HG03025 (cell line): Measurements from ENCODE around the gene SLC9A5.

Experiments used
- ATAC-seq: cut with Tn5 transposase; IDR thresholded peaks from one replicate; pipeline ENCODE4 v1.9.1; 2021; ENCODE audit warnings: mild to moderate bottlenecking, moderate library complexity; ENCODE audit not compliant: unreplicated experiment, low FRiP score

The SLC9A5 gene, protein sequence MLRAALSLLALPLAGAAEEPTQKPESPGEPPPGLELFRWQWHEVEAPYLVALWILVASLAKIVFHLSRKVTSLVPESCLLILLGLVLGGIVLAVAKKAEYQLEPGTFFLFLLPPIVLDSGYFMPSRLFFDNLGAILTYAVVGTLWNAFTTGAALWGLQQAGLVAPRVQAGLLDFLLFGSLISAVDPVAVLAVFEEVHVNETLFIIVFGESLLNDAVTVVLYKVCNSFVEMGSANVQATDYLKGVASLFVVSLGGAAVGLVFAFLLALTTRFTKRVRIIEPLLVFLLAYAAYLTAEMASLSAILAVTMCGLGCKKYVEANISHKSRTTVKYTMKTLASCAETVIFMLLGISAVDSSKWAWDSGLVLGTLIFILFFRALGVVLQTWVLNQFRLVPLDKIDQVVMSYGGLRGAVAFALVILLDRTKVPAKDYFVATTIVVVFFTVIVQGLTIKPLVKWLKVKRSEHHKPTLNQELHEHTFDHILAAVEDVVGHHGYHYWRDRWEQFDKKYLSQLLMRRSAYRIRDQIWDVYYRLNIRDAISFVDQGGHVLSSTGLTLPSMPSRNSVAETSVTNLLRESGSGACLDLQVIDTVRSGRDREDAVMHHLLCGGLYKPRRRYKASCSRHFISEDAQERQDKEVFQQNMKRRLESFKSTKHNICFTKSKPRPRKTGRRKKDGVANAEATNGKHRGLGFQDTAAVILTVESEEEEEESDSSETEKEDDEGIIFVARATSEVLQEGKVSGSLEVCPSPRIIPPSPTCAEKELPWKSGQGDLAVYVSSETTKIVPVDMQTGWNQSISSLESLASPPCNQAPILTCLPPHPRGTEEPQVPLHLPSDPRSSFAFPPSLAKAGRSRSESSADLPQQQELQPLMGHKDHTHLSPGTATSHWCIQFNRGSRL

DNA sequence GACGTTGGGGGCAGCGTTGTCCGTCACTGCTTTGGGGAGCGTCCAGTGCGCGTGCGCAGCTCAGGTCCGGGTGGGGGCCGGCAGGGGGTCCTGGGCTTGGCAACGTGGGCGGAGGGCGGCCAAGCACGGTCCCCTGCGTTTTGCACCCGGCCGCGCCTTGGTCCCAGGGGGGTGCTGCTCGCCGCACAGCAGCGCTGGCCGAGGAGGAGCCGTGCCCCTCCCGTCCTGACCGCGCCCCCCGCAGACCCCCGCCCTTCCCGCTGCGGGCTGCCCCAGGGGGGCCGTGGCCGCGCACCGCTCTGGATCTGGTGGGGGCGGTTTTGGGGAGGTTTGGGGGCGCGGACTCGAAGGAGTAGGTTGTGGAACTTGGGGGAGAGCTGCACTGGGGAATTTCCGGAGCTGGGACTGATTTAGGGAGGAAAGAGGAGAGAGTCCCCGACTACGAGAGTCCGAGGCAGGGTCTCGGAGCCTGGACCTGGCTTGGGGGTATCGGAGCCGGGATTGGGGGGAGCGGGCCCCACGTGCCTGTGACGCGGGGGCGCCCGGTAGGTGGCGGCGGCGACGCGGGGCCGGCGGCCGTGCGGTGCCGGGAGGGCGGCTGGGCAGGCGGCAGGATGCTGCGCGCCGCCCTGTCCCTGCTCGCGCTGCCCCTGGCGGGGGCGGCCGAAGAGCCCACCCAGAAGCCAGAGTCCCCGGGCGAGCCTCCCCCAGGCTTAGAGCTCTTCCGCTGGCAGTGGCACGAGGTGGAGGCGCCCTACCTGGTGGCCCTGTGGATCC lies at the start of gene SLC9A5:
Gene SLC9A5 (plus strand): TSS at position 579 of the 777 bp plus-strand sequence. CDS start 36 bp downstream, at position 615.
- no peak for ATAC-seq

DNA sequence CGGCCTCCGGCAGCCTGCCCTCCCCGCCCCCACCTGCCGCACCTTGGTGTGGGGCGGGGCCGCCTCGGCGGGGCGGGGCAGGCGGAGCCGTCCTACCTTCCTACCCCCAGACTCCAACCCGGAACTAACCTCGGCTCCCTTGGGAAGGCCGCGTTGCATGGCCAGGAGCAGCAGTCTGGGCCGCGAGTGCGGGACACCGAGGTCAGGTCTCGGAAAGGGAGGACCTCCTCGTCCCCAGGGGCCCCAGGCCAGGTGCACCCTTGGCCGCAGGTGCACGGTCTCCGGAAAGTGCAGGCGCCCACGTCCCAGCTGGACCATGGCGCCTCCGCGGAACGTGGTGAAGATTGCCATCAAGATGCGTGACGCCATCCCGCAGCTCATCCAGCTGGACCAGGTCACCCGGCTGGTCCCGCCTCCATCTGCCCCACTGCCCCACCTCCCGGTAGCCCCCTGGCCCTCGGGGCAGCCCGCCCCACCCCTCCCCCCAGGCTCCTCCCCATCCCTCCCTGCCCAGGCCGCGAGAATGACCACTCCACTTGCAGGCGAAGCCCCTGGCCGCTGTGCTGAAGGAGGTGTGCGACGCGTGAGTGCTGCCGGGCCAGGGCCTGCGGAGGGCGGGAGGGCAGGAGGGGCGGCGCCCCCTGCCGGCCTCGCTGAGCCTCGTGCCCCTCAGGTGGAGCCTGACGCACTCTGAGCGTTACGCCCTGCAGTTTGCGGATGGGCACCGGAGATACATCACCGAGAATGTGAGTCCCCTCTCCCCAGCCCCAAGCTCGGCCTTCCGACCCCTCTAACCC lies 49.6 kb upstream of the SLC9A5 start, which contains the start of gene ELMO3:
Gene ELMO3 (plus strand): TSS at position 121 of the 797 bp plus-strand sequence. CDS start 196 bp downstream, at position 317.
- ATAC-seq, result no peak

DNA sequence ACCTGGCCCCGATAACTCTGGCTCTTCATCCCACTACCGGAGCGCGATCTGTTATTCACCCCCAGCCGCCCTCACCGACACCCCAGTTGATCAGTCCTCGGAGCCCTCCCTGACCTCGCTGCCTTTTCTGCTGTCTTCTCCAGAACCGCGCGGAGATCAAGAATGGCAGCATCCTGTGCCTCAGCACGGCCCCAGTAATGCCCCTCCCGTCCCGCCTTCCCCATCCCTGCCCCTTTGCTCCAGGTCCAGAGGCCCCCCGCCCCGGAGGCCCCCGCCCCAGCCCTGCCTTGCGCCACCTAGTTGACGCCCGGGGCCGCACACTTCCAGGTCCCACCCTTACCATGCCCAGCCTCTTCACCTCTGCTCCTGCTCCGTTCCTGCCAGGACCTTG lies 49.0 kb upstream of the SLC9A5 start:
- no peak for ATAC-seq

DNA sequence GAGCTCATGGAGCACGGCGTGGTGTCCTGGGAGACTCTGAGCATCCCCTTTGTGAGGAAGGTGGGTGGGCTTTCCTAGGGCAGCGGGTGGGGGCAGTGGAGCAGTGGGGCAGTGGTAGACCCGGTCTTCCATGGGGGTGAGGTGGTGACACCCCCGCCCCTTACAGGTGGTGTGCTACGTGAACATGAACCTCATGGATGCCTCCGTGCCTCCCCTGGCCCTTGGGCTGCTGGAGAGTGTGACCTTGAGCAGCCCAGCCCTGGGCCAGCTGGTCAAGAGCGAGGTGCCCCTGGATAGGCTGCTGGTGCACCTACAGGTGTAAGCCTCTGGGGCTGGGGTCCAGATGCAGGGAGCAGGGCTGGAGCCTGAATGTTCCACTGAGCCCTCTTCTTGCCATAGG lies 48.3 kb upstream of the SLC9A5 start:
- ATAC-seq, result no peak

DNA sequence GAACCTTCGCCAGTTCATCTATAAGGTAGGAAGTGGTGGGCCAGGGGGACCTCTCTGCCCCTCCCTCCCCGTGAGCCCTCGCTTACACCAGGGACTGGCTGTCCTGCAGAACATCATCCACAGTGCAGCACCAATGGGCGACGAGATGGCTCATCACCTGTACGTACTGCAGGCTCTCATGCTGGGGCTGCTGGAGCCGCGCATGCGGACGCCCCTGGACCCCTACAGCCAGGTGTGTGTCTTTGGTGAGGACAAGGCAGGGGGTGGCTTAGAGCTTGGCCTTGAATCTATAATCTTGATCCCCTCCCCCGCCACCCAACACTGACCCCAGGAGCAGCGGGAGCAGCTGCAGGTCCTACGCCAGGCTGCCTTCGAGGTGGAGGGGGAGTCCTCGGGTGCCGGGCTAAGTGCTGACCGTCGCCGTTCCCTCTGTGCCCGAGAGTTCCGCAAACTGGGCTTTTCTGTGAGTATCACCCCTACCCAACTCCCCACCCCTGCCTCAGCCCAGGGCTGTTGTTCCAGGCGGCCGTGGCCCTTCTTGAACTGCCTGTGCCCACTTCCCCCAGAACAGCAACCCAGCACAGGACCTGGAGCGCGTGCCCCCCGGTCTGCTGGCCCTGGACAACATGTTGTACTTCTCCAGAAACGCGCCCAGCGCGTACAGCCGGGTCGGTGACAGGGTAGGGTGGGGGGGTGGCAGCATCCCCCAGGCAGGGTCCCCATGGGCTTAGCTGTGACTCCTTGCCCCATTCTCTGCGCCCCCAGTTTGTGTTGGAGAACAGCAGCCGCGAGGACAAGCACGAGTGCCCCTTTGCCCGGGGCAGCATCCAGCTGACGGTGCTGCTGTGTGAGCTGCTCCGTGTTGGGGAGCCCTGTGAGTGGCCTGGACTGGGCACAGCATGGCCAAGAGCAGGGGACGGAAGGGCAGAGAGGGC lies 47.1 kb upstream of the SLC9A5 start:
- no peak for ATAC-seq

DNA sequence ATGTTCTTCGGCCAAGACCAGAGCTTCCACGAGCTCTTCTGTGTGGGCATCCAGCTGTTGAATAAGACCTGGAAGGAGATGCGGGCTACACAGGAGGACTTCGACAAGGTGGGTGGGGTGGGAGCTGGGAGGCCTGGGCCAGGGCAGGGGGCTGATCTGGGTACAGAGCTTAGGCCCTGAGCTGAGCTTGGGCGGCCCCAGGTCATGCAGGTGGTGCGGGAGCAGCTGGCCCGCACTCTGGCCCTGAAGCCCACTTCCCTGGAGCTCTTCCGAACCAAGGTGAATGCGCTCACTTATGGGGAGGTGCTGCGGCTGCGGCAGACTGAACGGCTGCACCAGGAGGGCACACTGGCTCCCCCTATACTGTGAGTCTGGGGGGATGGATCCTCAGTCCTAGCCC lies 46.4 kb upstream of the SLC9A5 start:
- no peak for ATAC-seq

DNA sequence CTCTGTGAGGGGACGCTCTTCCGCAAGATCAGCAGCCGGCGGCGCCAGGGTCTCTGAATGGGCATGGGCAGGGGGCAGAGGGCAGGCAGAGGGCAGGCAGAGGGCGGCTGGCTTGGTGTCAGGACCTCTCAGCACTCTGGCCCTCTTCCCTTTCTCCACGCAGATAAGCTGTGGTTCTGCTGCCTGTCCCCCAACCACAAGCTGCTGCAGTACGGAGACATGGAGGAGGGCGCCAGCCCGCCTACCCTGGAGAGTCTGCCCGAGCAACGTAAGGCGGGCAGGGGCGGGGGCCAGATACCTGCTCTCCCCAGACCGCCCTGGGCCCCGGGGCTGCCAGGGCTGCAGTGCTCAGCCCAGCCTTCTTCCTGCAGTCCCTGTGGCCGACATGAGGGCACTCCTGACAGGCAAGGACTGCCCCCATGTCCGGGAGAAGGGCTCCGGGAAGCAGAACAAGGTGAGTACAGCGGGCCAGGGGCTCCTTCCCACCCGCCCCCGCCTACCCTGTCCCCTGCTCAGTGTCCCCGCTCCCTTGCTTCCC lies 45.8 kb upstream of the SLC9A5 start:
- ATAC-seq, result no peak

DNA sequence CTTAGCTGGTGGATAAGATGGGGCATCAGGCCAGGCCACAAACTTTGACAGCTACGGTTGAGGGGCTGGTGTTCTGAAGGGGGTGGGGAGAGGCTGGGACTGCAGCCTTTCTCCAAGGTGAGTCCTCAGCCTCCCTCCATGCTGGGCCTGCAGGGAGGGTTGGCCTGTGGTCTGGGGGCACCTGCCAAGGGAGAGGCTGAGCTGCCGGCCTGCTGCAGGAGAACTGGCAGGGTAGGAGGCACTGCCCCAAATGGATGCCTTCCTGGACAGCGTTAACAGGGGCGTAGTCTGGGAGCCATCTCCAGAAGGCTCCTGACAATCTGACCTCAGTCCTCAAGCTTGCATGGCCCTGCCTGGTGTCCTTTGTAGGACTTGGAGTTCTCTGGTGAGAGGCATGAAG lies 44.7 kb upstream of the SLC9A5 start:
- ATAC-seq, result no peak

DNA sequence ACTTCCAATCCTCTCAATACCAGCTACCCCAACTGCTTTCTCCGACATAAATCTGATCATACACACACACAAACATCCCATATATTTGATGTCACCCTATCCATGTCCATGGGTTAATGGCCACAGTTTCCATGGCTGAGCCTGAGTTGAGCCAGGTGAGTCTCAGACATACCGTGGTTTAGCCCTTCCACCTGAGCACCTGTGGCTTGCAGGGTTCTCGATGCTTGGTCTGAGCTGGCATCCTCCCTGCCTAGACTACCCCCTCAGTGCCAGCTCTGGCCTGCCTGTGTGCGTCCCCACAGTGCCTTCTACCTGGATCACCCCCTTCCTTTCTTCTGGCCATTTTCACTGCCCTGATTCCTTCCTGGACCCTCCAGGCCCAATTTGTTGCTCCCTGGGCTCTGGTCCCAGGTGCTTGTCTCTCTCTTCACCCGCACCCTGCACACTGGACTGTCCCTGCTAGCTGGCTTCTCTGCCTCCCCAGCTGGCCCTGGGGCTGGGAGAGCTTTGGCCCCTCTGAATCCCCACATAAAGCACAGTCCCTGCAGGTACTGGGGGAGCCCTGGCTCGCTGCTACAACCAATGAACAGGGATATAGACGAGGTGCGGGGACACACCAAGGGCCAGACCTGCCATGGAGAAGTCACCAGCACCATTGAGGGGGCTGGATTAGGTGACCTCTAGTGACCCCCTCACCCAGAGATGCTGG lies 42.5 kb upstream of the SLC9A5 start:
- no peak for ATAC-seq

DNA sequence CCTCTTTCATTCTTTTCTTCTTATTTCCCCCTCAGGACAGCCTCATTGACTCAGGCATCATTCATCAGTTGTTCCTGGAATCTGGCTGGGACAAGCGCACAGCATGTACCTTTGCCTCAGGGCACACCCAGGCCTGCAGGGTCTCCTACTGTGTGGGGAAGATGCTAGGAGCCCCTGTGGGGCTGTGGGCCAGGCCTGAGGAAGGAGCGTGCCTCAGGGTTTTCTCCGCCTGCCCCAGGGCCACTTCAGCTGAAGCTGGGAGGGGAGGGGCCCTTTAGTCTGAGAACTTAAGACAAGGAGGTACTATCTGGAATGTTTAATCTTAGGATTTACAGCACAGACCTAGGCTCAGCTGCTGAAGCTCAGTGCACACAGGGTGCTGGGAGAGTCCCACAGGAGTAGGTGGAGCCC lies 41.9 kb upstream of the SLC9A5 start:
- no peak for ATAC-seq

DNA sequence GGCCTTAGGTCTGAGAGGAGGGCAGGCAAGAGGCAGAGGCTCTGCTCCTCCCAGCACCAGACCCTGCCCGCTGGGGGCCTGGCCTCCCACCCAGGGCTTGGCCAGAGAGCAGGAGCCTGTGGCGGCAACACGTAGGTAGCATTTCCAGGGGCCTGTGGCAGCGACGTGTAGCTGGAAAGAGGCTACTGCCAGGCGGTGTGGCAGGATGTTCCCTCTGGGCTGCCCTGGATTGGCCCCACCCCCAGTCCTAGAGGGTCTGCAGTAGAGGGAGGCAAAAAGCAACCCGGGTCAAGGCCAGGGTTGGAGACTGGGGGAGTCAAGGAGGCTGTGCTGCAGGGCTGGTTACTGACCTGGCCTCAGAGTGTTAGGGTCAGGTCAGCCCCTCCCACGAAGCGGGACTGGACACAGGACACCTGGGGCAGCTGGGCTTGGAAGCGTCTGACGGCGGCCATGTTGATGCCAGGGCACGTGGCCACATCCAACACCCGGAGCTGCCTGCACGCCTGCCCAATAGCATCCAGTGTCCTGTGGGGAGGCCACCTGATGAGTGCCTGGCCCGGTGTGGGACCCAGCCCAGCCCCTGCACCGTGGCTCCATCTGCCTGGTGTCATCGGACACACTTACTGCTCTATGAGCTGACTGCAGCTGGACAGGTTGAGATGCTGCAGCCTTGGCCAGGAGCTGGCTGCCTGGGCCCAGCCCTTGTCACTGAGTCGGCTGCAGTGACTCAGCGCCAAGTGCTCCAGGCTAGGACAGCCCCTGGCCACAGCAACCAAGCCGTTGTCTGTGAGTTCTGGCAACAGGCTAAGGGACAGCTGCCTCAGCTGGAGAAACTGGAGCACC lies 41.3 kb upstream of the SLC9A5 start:
- ATAC-seq, result no peak

DNA sequence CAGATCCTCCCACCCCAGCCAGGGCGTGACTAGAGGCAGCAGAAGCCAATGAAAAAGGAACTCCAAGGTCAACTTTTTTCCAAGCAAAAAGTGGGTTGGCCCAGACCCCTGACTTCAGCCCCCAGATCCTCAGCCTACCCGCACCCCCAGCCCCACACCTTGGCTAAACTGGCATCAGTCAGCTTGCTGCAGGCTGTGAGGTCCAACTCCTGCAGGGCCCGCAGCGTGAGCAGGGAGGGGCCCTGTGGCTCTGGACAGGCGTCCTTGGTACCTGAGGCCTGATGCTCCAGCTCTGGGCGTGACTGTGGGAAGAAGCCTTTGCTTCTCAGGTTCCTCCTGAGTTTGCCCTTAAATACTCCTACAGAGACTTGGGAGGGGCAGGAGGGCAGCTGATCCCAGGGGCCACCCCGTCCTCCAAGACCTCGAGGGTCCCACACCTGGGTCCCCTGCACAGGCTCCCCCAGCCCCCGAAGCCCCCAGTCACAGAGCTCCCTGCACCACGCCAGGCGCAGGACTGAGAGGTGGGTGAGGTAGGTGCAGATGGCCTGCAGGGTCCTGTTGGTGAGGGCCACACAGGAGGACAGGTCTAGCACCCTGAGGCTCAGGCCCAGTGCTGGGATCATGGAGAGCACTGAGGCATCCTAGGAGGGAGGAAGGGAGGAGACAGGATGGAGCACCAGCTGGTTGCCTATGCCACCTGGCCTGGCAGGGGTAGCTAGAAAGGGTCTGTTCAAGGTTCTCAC lies 40.5 kb upstream of the SLC9A5 start:
- ATAC-seq, result no peak

DNA sequence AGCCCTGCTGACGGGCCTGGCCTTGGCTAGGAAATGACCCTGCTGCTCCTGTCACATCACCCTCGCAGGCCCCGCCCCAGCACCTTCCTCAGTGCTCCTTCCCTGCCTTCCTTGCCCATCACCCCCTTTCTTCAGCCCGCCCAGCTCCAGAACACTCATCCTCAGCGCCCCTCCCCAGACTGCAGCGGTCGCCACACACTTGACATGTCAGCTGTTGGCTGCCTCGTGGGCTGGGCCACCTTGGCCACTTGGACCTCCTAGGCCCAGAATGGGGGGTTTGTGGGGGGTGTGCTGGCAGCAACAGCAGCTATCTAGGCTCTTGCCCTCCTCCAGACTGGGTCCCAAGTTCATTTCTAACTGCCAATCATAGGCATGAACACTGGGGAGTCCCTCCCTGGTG lies 39.2 kb upstream of the SLC9A5 start:
- ATAC-seq, result no peak

DNA sequence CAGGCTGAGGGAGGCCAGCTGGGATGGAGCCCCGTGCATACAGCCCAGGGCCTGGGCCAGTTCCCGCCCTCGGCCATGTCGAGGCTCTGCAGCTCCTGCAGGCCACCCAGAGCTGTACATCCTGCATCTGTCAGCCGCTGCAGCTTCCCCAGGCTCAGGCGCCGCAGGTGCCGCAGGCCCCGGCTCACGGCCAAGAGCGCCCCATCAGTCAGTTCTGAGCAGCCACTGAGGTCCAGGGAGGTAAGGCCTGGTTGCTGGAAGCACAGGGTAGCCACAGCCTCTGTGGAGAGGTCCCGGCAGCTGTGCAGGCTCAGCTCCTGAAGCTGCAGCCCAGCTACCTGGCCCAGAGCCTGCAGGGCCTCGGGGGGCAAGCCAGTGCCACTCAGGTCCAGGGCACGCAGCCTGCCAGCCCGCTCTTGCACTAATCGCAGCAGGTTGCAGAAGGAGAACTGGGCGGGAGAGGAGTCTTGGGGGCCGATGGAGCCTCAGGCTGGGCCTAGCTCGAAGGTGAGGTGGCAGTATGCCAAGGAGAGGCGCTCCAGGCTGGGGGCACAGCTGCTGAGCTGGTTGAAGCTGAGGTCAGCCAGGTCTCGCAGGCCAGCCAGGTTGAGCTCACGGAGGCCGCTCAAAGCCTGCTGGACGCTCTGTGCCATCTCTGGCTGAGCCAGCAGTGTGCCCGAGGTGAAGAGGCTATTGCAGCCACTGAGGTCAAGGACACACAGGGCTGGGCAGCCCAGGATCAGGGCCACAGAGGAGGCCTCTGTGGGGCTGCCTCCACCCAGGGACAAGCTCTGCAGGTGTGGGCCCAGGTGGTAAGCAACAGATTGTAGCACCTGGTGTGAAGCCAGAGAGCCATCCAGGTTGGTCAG lies 38.5 kb upstream of the SLC9A5 start:
- ATAC-seq, result no peak

DNA sequence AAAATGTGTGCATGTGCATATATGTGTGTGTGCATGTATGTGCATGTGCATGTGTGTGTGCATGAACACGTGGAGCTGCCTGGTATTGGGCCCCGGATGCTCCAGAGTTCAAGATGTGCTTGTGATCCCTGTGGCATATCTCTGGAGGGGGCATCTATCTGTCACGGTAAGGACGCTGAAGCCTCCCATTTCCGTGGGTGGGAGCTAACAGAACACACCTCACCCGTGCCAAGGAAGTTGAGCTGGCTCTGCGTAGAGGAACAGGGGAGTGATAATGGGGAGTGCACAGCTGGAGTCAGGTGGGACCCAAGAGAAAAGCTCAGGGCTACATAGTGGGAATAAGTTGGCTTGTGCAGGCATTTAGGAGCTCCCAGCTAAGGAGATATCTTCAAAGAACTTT lies 37.1 kb upstream of the SLC9A5 start:
- ATAC-seq, result no peak
